GM19468 (cell line): ENCODE data around the gene APOBEC3A.
"Not testable (repeated sequence)": the region's sequence is repeated elsewhere in the genome, so short reads cannot be mapped to it uniquely, and the experiment has no call there.

Experiments used
- ATAC-seq: cut with Tn5 transposase; IDR thresholded peaks from one replicate; pipeline ENCODE4 v1.9.1; 2021; ENCODE audit warnings: mild to moderate bottlenecking, moderate library complexity, moderate number of reproducible peaks; ENCODE audit not compliant: unreplicated experiment; ENCODE audit errors: extremely low read depth

The APOBEC3A gene

GRCh38 chr22:38956551-38956950 is 858 bp upstream of the APOBEC3A start:
- no peak for ATAC-seq

DNA sequence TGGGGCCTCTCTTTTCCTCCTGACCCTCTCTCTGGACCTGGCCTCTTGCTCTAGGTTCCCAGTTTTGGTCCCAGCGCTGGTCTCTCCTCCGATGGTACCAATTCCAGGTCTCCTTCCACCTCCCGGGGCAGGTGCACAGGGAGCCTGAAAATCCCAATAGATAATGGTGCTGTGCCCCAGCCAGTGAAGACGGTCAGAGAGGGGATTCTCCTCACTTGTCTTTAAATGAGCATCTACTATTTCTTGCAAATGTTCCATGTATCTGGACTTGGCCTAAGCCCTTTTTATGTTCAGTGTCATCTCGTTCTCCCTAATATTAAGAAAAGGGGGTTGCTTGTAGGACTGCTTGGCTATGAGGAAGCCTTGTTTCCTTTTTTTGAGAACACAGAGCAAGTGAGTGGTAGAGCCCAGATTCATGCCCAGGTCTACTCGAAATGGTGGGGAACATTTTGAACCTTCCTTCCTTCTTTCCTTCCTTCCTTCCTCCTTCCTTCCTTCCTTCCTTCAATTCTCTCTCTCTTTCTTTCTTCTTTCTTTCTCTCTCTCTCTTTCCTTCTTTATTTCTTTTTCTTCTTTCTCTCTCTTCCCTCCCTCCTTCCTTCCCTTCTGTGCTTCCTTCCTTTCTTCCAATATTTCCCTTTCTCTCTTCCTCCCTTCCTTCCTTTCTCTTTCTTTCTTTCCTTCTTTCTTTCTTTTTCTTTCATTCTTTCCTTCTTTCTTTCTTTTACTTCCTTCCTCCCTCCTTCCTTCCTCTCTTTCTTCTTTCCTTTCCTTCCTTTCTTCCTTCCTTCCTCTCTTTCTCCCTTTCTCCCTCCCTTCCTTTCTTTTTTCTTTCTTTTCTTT is 620 bp downstream of the APOBEC3A start:
- ATAC-seq: no peak

- ATAC-seq: not testable (repeated sequence)
Measured at GRCh38 chr22:38958651-38958943, 1.2 kb downstream of the APOBEC3A start.

- ATAC-seq: no peak
Measured at GRCh38 chr22:38959590-38959989, 2.2 kb downstream of the APOBEC3A start.

DNA sequence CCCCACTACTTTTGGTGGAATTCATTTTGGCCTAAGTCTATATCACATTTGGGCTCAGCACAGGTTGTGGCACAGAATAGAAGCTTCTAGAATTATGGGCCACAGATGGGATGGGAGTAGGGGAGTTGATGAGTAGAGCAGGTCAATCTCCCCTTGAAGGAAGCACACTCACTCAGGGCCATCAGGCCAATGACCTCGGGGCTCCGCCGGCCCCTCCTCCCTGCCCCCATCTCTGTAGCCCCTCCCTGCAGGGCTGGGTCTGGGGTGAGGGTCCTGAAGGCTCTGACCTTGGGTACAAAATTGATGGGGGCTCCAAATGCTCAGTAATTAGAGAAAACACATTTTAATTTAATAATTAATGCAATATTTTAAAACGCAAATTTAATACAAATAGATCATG is 3.3 kb downstream of the APOBEC3A start:
- ATAC-seq: not testable (repeated sequence)

DNA sequence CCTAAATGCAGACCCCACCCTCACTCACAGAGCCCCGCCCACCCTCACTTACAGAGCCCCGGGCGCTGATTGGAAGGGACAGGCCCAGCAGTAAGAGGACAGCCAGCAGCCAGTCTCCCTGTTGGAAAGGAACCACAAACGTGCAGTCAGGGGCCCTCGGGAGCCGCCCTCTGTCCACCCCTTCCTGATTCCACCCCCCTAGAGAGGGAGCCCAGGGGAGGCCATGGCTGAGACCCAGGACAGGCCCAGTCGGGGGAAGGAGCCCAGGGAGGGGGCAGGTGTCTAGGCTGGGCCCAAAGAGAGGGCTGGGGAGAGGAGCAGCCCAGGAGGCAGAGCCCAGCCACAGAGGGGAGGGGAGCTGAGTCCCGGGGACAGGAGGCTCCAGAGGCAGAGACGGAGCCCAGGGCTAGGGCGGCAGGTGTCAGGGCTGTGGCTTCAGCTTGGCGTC is 5.9 kb downstream of the APOBEC3A start:
- ATAC-seq: not testable (repeated sequence)

DNA sequence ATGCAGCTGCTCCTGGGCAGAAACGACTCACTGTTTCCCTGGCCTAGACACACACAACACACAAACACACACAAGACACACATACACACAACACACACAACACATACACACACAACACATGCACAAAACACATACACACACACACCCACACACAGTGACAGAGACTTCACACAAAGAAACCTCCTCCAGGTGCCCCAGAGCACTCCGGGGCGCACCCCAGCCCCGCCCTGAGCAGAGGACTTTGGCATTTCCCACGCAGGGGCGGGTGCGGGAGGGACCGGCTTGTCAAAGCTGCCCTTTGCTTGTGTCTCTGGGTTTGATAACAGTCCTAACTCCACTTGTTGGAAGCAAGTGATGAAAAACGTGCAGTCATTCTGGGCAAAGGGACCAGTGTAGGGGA is 6.5 kb downstream of the APOBEC3A start:
- ATAC-seq: no peak

DNA sequence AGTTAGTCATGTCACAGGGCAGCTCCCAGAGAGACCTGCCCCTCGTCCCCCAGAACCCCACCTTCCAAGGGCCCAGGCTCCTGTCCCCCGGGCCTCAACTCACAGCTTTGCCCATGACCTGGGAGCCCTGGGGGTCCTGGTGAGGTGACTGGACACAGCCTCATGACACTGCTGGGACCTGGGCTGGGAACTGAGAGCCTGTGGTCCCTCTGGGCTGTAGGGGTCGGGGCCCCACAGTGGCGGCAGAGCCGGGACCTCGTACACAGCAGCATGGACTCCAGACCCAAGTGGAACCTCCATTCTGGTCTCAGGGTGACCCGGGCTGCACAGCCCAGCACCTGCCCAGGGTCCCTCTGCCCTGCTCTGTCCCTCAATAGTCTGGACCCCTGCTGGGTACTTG is 6.9 kb downstream of the APOBEC3A start:
- no peak for ATAC-seq

DNA sequence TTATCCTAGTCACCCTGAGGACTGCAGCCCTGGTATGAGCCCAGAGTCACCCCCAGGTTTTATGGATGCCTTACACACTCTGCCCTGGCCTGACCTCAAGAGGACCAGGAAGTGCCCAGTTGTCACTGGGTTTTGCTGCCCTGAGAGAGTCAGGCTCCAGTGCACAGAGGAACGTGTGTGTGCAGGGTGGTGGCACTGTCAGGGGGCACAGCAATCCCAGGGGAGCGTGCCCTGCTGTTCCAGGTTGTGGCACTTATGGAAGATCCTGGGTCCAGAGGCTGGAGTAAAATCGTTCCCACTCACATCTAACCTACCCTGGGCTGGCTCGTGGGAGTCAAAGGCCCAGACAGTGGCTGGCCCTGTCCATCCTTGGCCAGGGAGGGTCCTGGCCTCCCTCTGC is 7.6 kb downstream of the APOBEC3A start:
- ATAC-seq: no peak

- ATAC-seq: no peak
Measured at GRCh38 chr22:38965614-38966379, 8.4 kb downstream of the APOBEC3A start.

GRCh38 chr22:38966380-38966702 is 8.9 kb downstream of the APOBEC3A start:
- ATAC-seq: no peak

GRCh38 chr22:38966942-38967341 is 9.5 kb downstream of the APOBEC3A start:
- no peak for ATAC-seq

DNA sequence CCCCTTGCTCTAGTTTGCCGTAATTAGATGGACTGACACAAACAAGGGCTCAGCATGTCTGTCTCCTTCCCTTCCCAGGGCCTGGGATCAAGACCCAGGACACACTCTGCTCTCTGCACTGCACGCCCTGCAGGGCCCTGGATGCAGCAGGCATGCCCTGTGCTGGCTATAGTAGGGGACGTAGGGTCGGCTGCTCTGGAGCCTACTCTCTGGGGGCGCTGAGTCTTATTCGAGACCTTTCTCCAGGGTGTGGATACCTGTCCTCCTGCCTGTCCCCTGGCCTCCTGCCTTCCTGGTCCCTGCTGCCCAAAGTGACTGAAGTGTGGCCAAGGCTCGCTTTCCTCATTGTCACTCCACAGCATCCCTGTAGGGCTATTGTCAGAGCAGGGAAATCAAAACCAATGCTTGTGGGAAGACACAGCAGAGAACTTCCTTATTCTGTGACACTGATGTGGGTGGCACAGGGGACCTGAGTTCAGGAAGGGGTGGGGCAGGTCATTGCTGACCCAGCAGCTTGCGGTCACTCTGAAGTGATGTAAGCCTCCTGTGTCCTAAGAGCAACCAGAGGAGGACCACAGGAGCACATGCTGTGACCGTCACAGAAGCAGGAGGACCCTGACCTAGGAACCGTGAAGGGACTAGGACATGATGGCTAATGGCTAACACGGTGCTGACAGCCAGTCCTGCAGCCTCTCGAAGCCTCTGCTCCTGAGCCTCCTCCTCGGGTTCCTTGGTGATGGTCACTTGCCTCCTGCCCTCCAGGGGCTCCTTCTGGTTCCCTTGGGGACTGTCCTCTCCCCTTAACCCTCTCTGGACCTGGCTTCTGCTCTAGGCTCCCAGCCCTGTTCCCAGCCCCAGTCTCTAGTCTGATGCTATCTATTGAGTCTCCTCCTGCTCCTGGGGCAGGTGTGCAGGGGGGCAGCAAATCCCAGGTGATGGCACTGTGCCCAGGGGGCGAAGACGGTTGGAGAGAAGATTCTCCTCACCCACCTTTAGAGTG is 10.3 kb downstream of the APOBEC3A start:
- ATAC-seq: no peak

- no peak for ATAC-seq
Measured at GRCh38 chr22:38968801-38969200, 11.4 kb downstream of the APOBEC3A start.

- ATAC-seq: no peak
Measured at GRCh38 chr22:38970551-38970950, 13.1 kb downstream of the APOBEC3A start.

DNA sequence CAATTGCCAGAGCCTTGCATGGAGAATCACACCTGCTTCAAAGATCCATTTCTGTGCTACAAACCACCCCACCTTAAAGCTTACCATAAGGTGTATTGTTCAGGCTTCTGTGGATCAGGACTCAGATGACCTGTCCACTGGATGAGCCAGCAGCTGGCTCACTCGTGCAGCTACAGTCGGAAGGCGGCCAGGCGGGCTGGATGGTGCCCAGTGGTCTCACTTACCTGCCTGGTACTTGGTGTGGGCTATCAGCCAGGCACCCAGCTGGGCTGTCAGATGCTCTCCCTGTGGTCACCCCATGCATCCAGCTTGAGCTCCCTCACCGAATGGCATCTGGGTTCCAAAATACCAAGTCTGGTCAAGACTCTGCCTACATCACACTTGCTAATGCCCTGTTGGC is 13.8 kb downstream of the APOBEC3A start:
- no peak for ATAC-seq

- no peak for ATAC-seq
Measured at GRCh38 chr22:38971791-38972190, 14.4 kb downstream of the APOBEC3A start.

DNA sequence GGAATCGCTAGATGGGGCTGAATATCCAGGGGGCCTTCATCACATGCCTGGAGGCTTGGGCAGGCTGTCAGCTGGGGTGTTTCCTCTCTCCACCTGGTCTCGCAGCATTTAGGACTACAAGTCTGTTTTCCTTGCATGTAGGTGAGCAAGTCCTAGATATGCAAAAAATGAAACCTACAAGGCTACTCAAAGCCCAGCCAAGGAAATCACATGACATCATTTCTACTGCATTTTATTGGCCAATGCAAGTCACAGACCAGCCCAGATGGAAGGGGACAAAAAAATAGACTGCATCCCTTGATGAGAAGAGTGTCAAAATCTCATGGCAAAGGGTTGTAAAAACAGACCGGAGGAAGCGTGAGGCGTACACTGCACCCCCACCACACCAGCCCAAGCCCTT is 15.1 kb downstream of the APOBEC3A start:
- no peak for ATAC-seq

- ATAC-seq: no peak
Measured at GRCh38 chr22:38973289-38974169, 16.1 kb downstream of the APOBEC3A start.
